ENCODE measurements around the gene GIPC1. TPM values are rescaled to one million over a fixed set of nuclear protein-coding genes. Genes with fewer than 3 reads are reported as not detected.
A peak's percentile ranks its signal among the peaks of the same experiment; 100 is the strongest.
"Not testable (repeated sequence)": the region's sequence is repeated elsewhere in the genome, so short reads cannot be mapped to it uniquely, and the experiment has no call there.

Gene GIPC1
- total and polyA plus RNA-seq, 9 of the 15 experiments (the other 6 are each of a cell fraction or from before 2014, with no cell fraction given) = 0.49 to 54.7 (median 24.8) TPM

GRCh38 chr19:14542711-14543328 lies 46.9 kb upstream of the GIPC1 start:
- peak; percentile 70 for ATAC-seq
- Histone ChIP-seq H3K4me1 (replicated peaks in 1 of 2; ENCODE audit: control insufficient read depth in 2 of 2, insufficient read depth in 2 of 2, low read length in 2 of 2) (peaks cover 17 to 46% of the 10 kb centered on the region in 2 experiments; a peak in 4 of 5 replicates), H3K36me3 (ENCODE audit: control insufficient read depth, insufficient read depth, low read length) (peaks cover 27% of the 10 kb centered on the region; the same call in 1 of the 3 replicates), H3K27me3 (ENCODE audit: control insufficient read depth in 2 of 2, insufficient read depth in 2 of 2, low read length in 2 of 2) (no peaks in the 10 kb centered on the region), H3K79me2 (ENCODE audit: control insufficient read depth, insufficient read depth, low read length) (peaks cover 71% of the 10 kb centered on the region), H3K9ac (ENCODE audit: insufficient read depth in 1 of 2, low read depth in 2 of 2, low read length in 2 of 2) (peak overlapping the region; percentile 2 to 84; a peak in 2 of 4 replicates), H3K9me3 (replicated peaks; ENCODE audit: control insufficient read depth, insufficient read depth, low read depth, low read length) (no peaks in the 10 kb centered on the region), H3K9me1 (ENCODE audit: control insufficient read depth, insufficient read depth, low read length) (no peaks in the 10 kb centered on the region), H2AFZ (ENCODE audit: low read depth, low read length) (no peak overlapping the region), H3K4me3 (no peak overlapping the region), H4K20me1 (replicated peaks; ENCODE audit: control insufficient read depth, insufficient read depth, low read length) (peaks cover 13% of the 10 kb centered on the region), H3K4me2 (ENCODE audit: insufficient read depth, low read length) (peak overlapping the region; percentile 19; the same call in 1 of the 2 replicates), H3K27ac (ENCODE audit: extremely low read depth, low read depth, low read length) (peak overlapping the region; percentile 4; the same call in 1 of the 3 replicates)
- intact Hi-C loops (cut with micrococcal nuclease) = no loop called here
- ChIA-PET POLR2A (interaction anchor here (0.7 kb wide), 1 partner anchor 12 kb away, joined by 3 read pairs; no protein-coding TSS in a partner anchor), CTCF (ENCODE audit: low intra/inter-chr PET ratio) (no interaction called here)
- in situ Hi-C loops (cut with MboI) = no loop called here
- DNase-seq (ENCODE audit: extremely low read depth in 1 of 4, low spot score in 3 of 4) = peak; percentile 34 to 75 (median 45)
- TF ChIP-seq CEBPG (CRISPR knock-in tag; IDR thresholded peaks at IDR 0.05) = 0 out of 2 replicates have a peak, but pooled peaks have one; percentile 15
- TF ChIP-seq CEBPG (tag; conservative IDR thresholded peaks at IDR 0.05 in 1 of 2, IDR thresholded peaks at IDR 0.05 in 1 of 2) = no peak
- no peak for TF ChIP-seq MCM3 (IDR thresholded peaks at IDR 0.05)
- 38% methylated on average over 6 of the region's 7 CpGs for WGBS (ENCODE audit: insufficient coverage, low coverage, missing lambda C conversion rate)
- BruUV-seq (replicated peaks) = no TSS peak
- peak; percentile 74 for FAIRE-seq

GRCh38 chr19:14541979-14542378 lies 46.1 kb upstream of the GIPC1 start:
- H4K20me1 ChIP-seq (replicated peaks; ENCODE audit: control insufficient read depth, insufficient read depth, low read length) = peaks cover 13% of the 10 kb centered on the region
- TF ChIP-seq ZNF121 (CRISPR knock-in tag; conservative IDR thresholded peaks at IDR 0.05) = peak; percentile 96
- TF ChIP-seq BCOR (IDR thresholded peaks at IDR 0.05) = peak; percentile 68
- peak; percentile 83 for TF ChIP-seq RBM25 (IDR thresholded peaks at IDR 0.05; ENCODE audit: low read depth, low read length, severe bottlenecking)
- TF ChIP-seq KDM1A (IDR thresholded peaks at IDR 0.05) = peak; percentile 38 to 53; a peak in 2 of 4 replicates
- peak; percentile 29; the same call in 1 of the 2 replicates for TF ChIP-seq ZNF384 (IDR thresholded peaks at IDR 0.05; ENCODE audit: low read depth, low read length)
- H3K9me3 ChIP-seq (replicated peaks; ENCODE audit: control insufficient read depth, insufficient read depth, low read depth, low read length); H3K4me3 ChIP-seq; H3K27ac ChIP-seq (ENCODE audit: extremely low read depth, low read depth, low read length); ATAC-seq; H3K9me1 ChIP-seq (ENCODE audit: control insufficient read depth, insufficient read depth, low read length); intact Hi-C loops (cut with micrococcal nuclease); H3K4me2 ChIP-seq (ENCODE audit: insufficient read depth, low read length); DNase-seq (ENCODE audit: extremely low read depth in 1 of 4, low spot score in 3 of 4); FAIRE-seq; in situ Hi-C loops (cut with MboI); H2AFZ ChIP-seq (ENCODE audit: low read depth, low read length); BruUV-seq (replicated peaks); H3K9ac ChIP-seq (ENCODE audit: insufficient read depth in 1 of 2, low read depth in 2 of 2, low read length in 2 of 2); CTCF ChIA-PET (ENCODE audit: low intra/inter-chr PET ratio); H3K27me3 ChIP-seq (ENCODE audit: control insufficient read depth in 2 of 2, insufficient read depth in 2 of 2, low read length in 2 of 2): not testable (repeated sequence)
- WGBS (ENCODE audit: insufficient coverage, low coverage, missing lambda C conversion rate) = 75% methylated on average over 5 of the region's 5 CpGs
- H3K36me3 ChIP-seq (ENCODE audit: control insufficient read depth, insufficient read depth, low read length) = peaks cover 27% of the 10 kb centered on the region; the same call in 1 of the 3 replicates
- POLR2A ChIA-PET = interaction anchor here (0.7 kb wide), 1 partner anchor 8 kb away, joined by 3 read pairs; no protein-coding TSS in a partner anchor
- H3K79me2 ChIP-seq (ENCODE audit: control insufficient read depth, insufficient read depth, low read length) = peaks cover 76% of the 10 kb centered on the region
- peaks cover 21 to 47% of the 10 kb centered on the region in 2 experiments; a peak in 4 of 5 replicates for H3K4me1 ChIP-seq (replicated peaks in 1 of 2; ENCODE audit: control insufficient read depth in 2 of 2, insufficient read depth in 2 of 2, low read length in 2 of 2)

Measured in K562 (cell line).